SK-N-SH (cell line): ENCODE measurements around the gene SYT14. TPM values are rescaled to one million over a fixed set of nuclear protein-coding genes. Genes with fewer than 3 reads are reported as not detected.
A peak's percentile ranks its signal among the peaks of the same experiment; 100 is the strongest.

ENCODE experiments used
- CTCF ChIA-PET: fragments of 300-600, 350-600 bp; formaldehyde crosslinking; extraction: SDS; loops from one replicate; lab custom pipeline; 2021; lab: Yijun Ruan, JAX
- POLR2A ChIA-PET: fragments of 350-600 bp; sonication (Branson Sonifier 250); formaldehyde crosslinking; extraction: SDS; loops from one replicate; lab custom pipeline; 2020; ENCODE audit warnings: antibody characterized with exemption, inconsistent platforms; lab: Yijun Ruan, JAX
- DNase-seq: peaks from one replicate; pipeline ENCODE4 v3.0.0; 2012
- H2AFZ ChIP-seq: fragments of 200-600 bp; sonication (generic); 2 replicates; pipeline ENCODE4 v1.8.1; 2016; ENCODE audit warnings: antibody characterized with exemption, mild to moderate bottlenecking, low read depth
- H3F3A ChIP-seq: fragments of 200-600 bp; sonication (generic); replicated peaks from 2 replicates; pipeline ENCODE3; 2016; ENCODE audit warnings: antibody characterized with exemption, mild to moderate bottlenecking; ENCODE audit not compliant: insufficient read depth
- H3K27ac ChIP-seq, 2 experiments: fragments of 200-500 bp in 1 of 2; fragments of 200-600 bp in 1 of 2; sonication (Bioruptor generic) in 1 of 2; sonication (generic), shearing (Covaris generic) in 1 of 2; 2 replicates each; pipeline versions ENCODE4 v1.5.1 to v1.6.1; 2014 to 2016; ENCODE audit warnings: low read depth in 2 of 2, inconsistent platforms in 1 of 2, low read length in 1 of 2, mild to moderate bottlenecking in 1 of 2, mixed read lengths in 1 of 2
- H3K27me3 ChIP-seq: fragments of 200-600 bp; sonication (generic), shearing (Covaris generic); 2 replicates; pipeline ENCODE4 v1.6.1; 2016; ENCODE audit warnings: mixed run types; ENCODE audit not compliant: insufficient read depth
- H3K36me3 ChIP-seq, 2 experiments: fragments of 200-500 bp in 1 of 2; fragments of 200-600 bp in 1 of 2; sonication (Bioruptor generic) in 1 of 2; sonication (generic) in 1 of 2; replicated peaks in 1 of 2; 2 replicates each; pipeline versions ENCODE3 to v1.5.1; 2014 to 2016; ENCODE audit warnings: low read length in 1 of 2, mild to moderate bottlenecking in 1 of 2; ENCODE audit not compliant: insufficient read depth in 2 of 2, control insufficient read depth in 1 of 2
- H3K4me1 ChIP-seq, 2 experiments: fragments of 200-500 bp in 1 of 2; fragments of 200-600 bp in 1 of 2; sonication (Bioruptor generic) in 1 of 2; sonication (generic), shearing (Covaris generic) in 1 of 2; 2 replicates each; pipeline versions ENCODE4 v1.5.1 to v1.6.1; 2014 to 2016; ENCODE audit warnings: low read depth in 1 of 2, low read length in 1 of 2, mixed run types in 1 of 2; ENCODE audit not compliant: insufficient read depth in 2 of 2, control insufficient read depth in 1 of 2
- H3K4me2 ChIP-seq: fragments of 200-600 bp; sonication (generic), shearing (Covaris generic); 2 replicates; pipeline ENCODE4 v1.6.1; 2017; ENCODE audit warnings: mixed run types
- H3K4me3 ChIP-seq, 2 experiments: fragments of 200-500 bp in 1 of 2; fragments of 200-600 bp in 1 of 2; sonication (Bioruptor generic) in 1 of 2; sonication (generic), shearing (Covaris generic) in 1 of 2; 2 replicates each; pipeline versions ENCODE4 v1.5.1 to v1.8.1; 2014 to 2016; ENCODE audit warnings: low read depth in 2 of 2, inconsistent platforms in 1 of 2, low read length in 1 of 2, mild to moderate bottlenecking in 1 of 2, mixed read lengths in 1 of 2, moderate library complexity in 1 of 2
- H3K79me2 ChIP-seq: fragments of 200-600 bp; sonication (generic); 2 replicates; pipeline ENCODE4 v1.8.1; 2017; ENCODE audit warnings: mild to moderate bottlenecking; ENCODE audit not compliant: insufficient read depth
- H3K9ac ChIP-seq: fragments of 200-600 bp; sonication (generic); 2 replicates; pipeline ENCODE4 v1.6.1; 2017; ENCODE audit warnings: mixed run types
- H3K9me2 ChIP-seq: fragments of 200-600 bp; sonication (generic); 2 replicates; pipeline ENCODE4 v1.6.1; 2017; ENCODE audit warnings: mixed run types
- H3K9me3 ChIP-seq: fragments of 200-600 bp; sonication (generic); 2 replicates; pipeline ENCODE4 v1.6.1; 2017; ENCODE audit warnings: mixed run types, mild to moderate bottlenecking, moderate library complexity
- H4K20me1 ChIP-seq: fragments of 200-600 bp; sonication (generic); 2 replicates; pipeline ENCODE4 v1.6.1; 2017; ENCODE audit warnings: mild to moderate bottlenecking, mixed run types; ENCODE audit not compliant: insufficient read depth
- CHD2 ChIP-seq: fragments of 150-350 bp; IDR thresholded peaks from 2 replicates; pipeline ENCODE4 v1.6.1; 2018; ENCODE audit warnings: low read length; ENCODE audit not compliant: partially characterized antibody
- CTCF ChIP-seq: fragments of 200-600 bp; sonication (generic); IDR thresholded peaks from 2 replicates; pipeline ENCODE4 v1.6.1; 2017; ENCODE audit warnings: antibody characterized with exemption, mild to moderate bottlenecking, moderate library complexity
- FOSL2 ChIP-seq: IDR thresholded peaks from 2 replicates; pipeline ENCODE4 v1.4.0; 2012; ENCODE audit warnings: low read depth, mild to moderate bottlenecking, moderate library complexity, borderline replicate concordance
- FOXJ3 ChIP-seq: sonication (generic); formaldehyde crosslinking; IDR thresholded peaks from 2 replicates; pipeline ENCODE4 v1.5.1; 2020; ENCODE audit warnings: mild to moderate bottlenecking, missing genetic modification reagents
- FOXM1 ChIP-seq: IDR thresholded peaks from 2 replicates; pipeline ENCODE4 v1.4.0; 2012; ENCODE audit warnings: low read depth, mild to moderate bottlenecking
- GABPA ChIP-seq: IDR thresholded peaks from 2 replicates; pipeline ENCODE4 v1.4.0; 2012; ENCODE audit warnings: low read depth, mild to moderate bottlenecking
- GATA2 ChIP-seq: sonication (generic); formaldehyde crosslinking; IDR thresholded peaks from 2 replicates; pipeline ENCODE4 v1.5.0; 2020; ENCODE audit warnings: mild to moderate bottlenecking, missing genetic modification reagents
- MAX ChIP-seq: IDR thresholded peaks from 2 replicates; pipeline ENCODE4 v1.4.0; 2012; ENCODE audit warnings: low read depth
- MEF2A ChIP-seq: IDR thresholded peaks from 2 replicates; pipeline ENCODE4 v1.4.0; 2012; ENCODE audit warnings: low read depth, borderline replicate concordance
- MXI1 ChIP-seq: IDR thresholded peaks from 2 replicates; pipeline ENCODE4 v1.6.1; 2012; ENCODE audit warnings: mild to moderate bottlenecking, low read depth, low read length, improper control_type of control experiment
- NFIC ChIP-seq: IDR thresholded peaks from 2 replicates; pipeline ENCODE4 v1.4.0; 2012; ENCODE audit warnings: borderline replicate concordance
- NRF1 ChIP-seq: IDR thresholded peaks from 2 replicates; pipeline ENCODE4 v1.6.1; 2012; ENCODE audit warnings: low read depth, mild to moderate bottlenecking, low read length
- PBX3 ChIP-seq: IDR thresholded peaks from 2 replicates; pipeline ENCODE4; 2012
- RAD21 ChIP-seq: IDR thresholded peaks from 2 replicates; pipeline ENCODE4 v1.6.1; 2012; ENCODE audit warnings: mild to moderate bottlenecking, low read length
- RCOR1 ChIP-seq: fragments of 150-350 bp; IDR thresholded peaks from 2 replicates; pipeline ENCODE4 v1.6.1; 2017; ENCODE audit warnings: antibody characterized with exemption, low read length
- REST ChIP-seq: IDR thresholded peaks from 2 replicates; pipeline ENCODE4 v1.6.1; 2012; ENCODE audit warnings: mild to moderate bottlenecking, low read depth, low read length, moderate library complexity
- RFX5 ChIP-seq: IDR thresholded peaks from 2 replicates; pipeline ENCODE4 v1.6.1; 2012; ENCODE audit warnings: mild to moderate bottlenecking, improper control_type of control experiment, low read length
- RXRA ChIP-seq: IDR thresholded peaks from 2 replicates; pipeline ENCODE4 v1.4.0; 2012; ENCODE audit warnings: low read depth, mild to moderate bottlenecking, borderline replicate concordance
- SIN3A ChIP-seq: IDR thresholded peaks from 2 replicates; pipeline ENCODE4 v1.6.1; 2012; ENCODE audit warnings: low read depth, mild to moderate bottlenecking, low read length, moderate library complexity, borderline replicate concordance
- SMC3 ChIP-seq: IDR thresholded peaks from 2 replicates; pipeline ENCODE4 v1.6.1; 2012; ENCODE audit warnings: low read depth, low read length, improper control_type of control experiment
- TAF1 ChIP-seq: IDR thresholded peaks from 2 replicates; pipeline ENCODE4 v1.6.1; 2012; ENCODE audit warnings: low read depth, mild to moderate bottlenecking, low read length, moderate library complexity, borderline replicate concordance
- TCF12 ChIP-seq: IDR thresholded peaks from 2 replicates; pipeline ENCODE4 v1.4.0; 2012
- TEAD4 ChIP-seq: IDR thresholded peaks from 2 replicates; pipeline ENCODE4 v1.4.0; 2012; ENCODE audit warnings: mild to moderate bottlenecking, borderline replicate concordance; ENCODE audit not compliant: insufficient read depth
- USF1 ChIP-seq: IDR thresholded peaks from 2 replicates; pipeline ENCODE4 v1.4.0; 2012; ENCODE audit warnings: low read depth, borderline replicate concordance
- WGBS: methylation state at CpG from one replicate; pipeline ENCODE4 v1.1.6; 2017; ENCODE audit warnings: low lambda C conversion rate; 5-methylcytosine and 5-hydroxymethylcytosine counted together
- polyA plus RNA-seq, 3 experiments: library from polyadenylated mRNA; depleted of rRNA; stranded (reverse); fragments of >200 nt; gene quantifications; 2 replicates each; pipeline ENCODE4 v1.2.3, GENCODE V29; 2012

The SYT14 gene
- 1.2 and 1.8 TPM in 2 replicates for polyA plus RNA-seq (2012; rRNA removed)
- 1.8 TPM in 2 replicates for polyA plus RNA-seq (2012; cell fraction: cytosol; rRNA removed)
- polyA plus RNA-seq (2012; cell fraction: nucleus; rRNA removed): 1.0 and 2.7 TPM in 2 replicates

- no peaks in the 10 kb centered on the region for H3F3A ChIP-seq
- ChIA-PET POLR2A (interaction anchor here (0.6 kb wide), 1 partner anchor 411 kb away, joined by 4 read pairs; no protein-coding TSS in a partner anchor), CTCF (interaction anchor here (0.7 to 1.9 kb wide), 5 partner anchors 12 to 89 kb away, joined by 3 to 7 read pairs (median 3); no protein-coding TSS in a partner anchor)
- H3K9me3 ChIP-seq: no peaks in the 10 kb centered on the region
- no peaks in the 10 kb centered on the region for H3K27me3 ChIP-seq
- 17% methylated on average over 12 of the region's 98 CpGs for WGBS
- no peaks in the 10 kb centered on the region for H4K20me1 ChIP-seq
- H2AFZ ChIP-seq: peak within 1 kb of the TSS; percentile 61
- peaks cover 0 to 3% of the 10 kb centered on the region in 2 experiments for H3K36me3 ChIP-seq
- peak within 1 kb of the TSS; percentile 68 to 88 for H3K4me3 ChIP-seq
- H3K79me2 ChIP-seq: peaks cover 45% of the 10 kb centered on the region
- DNase-seq: peak; percentile 94
- peaks cover 0 to 7% of the 10 kb centered on the region in 2 experiments; a peak in 3 of 4 replicates for H3K4me1 ChIP-seq
- peak within 1 kb of the TSS; percentile 83 for H3K4me2 ChIP-seq
- peak within 1 kb of the TSS; percentile 69 to 84 for H3K27ac ChIP-seq
- H3K9me2 ChIP-seq: no peaks in the 10 kb centered on the region
- peak within 1 kb of the TSS; percentile 73 for H3K9ac ChIP-seq
- TF ChIP-seq RXRA: no peak
- no peak for TF ChIP-seq RFX5
- peak; percentile 39 for TF ChIP-seq CTCF
- no peak; the same call in 1 of the 2 replicates for TF ChIP-seq RCOR1
- TF ChIP-seq GABPA: no peak
- TF ChIP-seq MEF2A: no peak
- no peak for TF ChIP-seq NFIC
- no peak for TF ChIP-seq CHD2
- no peak for TF ChIP-seq RAD21
- peak; percentile 59 for TF ChIP-seq USF1
- TF ChIP-seq FOXJ3 (CRISPR knock-in tag): no peak
- TF ChIP-seq TAF1: peak; percentile 46; the same call in 1 of the 2 replicates
- no peak for TF ChIP-seq MAX
- TF ChIP-seq TCF12: no peak
- 0 out of 2 replicates have a peak, but pooled peaks have one; percentile 12 for TF ChIP-seq SMC3
- TF ChIP-seq SIN3A: no peak
- TF ChIP-seq NRF1: no peak
- no peak for TF ChIP-seq FOXM1
- TF ChIP-seq MXI1: peak; percentile 57
- TF ChIP-seq REST: 0 out of 2 replicates have a peak, but pooled peaks have one; percentile 9
- TF ChIP-seq GATA2: no peak
- no peak for TF ChIP-seq TEAD4
- no peak for TF ChIP-seq FOSL2
- no peak for TF ChIP-seq PBX3
Observed at GRCh38 chr1:209937996-209938959, at the start of gene SYT14. SYT14 (plus strand) TSS chr1:209938217; CDS start chr1:209938265, 48 bp downstream.
